Neural cell (in vitro differentiated cells): Measurements from ENCODE around the gene ARHGEF7. TPM values are rescaled to one million over a fixed set of nuclear protein-coding genes. Genes with fewer than 3 reads are reported as not detected.

Experiments
- H2AFZ ChIP-seq: fragments of 200-600, 300-800 bp; sonication (generic), shearing (Covaris generic); 2 replicates; pipeline ENCODE4 v1.6.0; 2014; ENCODE audit warnings: low read depth, mild to moderate bottlenecking, antibody characterized with exemption, low read length, moderate library complexity
- H3F3A ChIP-seq: fragments of 200-600 bp; shearing (Covaris generic); 2 replicates; pipeline ENCODE4 v1.6.1; 2016; ENCODE audit warnings: mild to moderate bottlenecking, moderate library complexity, mixed read lengths, antibody characterized with exemption, low read length; ENCODE audit not compliant: insufficient read depth, poor library complexity, severe bottlenecking
- H3K27ac ChIP-seq: fragments of 200-600, 300-800 bp; sonication (generic), shearing (Covaris generic); 2 replicates; pipeline ENCODE4 v1.5.1; 2014; ENCODE audit warnings: mild to moderate bottlenecking, low read length, moderate library complexity
- H3K27me3 ChIP-seq: fragments of 300-800, 200-600 bp; sonication (generic), shearing (Covaris generic); 2 replicates; pipeline ENCODE4 v1.6.0; 2014; ENCODE audit warnings: mild to moderate bottlenecking, low read depth, low read length, moderate library complexity; ENCODE audit not compliant: insufficient read depth
- H3K36me3 ChIP-seq: fragments of 300-800, 200-600 bp; sonication (generic), shearing (Covaris generic); 2 replicates; pipeline ENCODE4 v1.5.1; 2014; ENCODE audit warnings: mild to moderate bottlenecking, antibody characterized with exemption, low read length, moderate library complexity; ENCODE audit not compliant: insufficient read depth
- H3K4me2 ChIP-seq: fragments of 300-800, 200-600 bp; sonication (generic), shearing (Covaris generic); 2 replicates; pipeline ENCODE4 v1.6.0; 2014; ENCODE audit warnings: mild to moderate bottlenecking, low read length
- H3K4me3 ChIP-seq: fragments of 300-800, 200-600 bp; sonication (generic), shearing (Covaris generic); 2 replicates; pipeline ENCODE4 v1.5.1; 2014; ENCODE audit warnings: mild to moderate bottlenecking, low read length, moderate library complexity
- H3K79me2 ChIP-seq: fragments of 200-600 bp; shearing (Covaris generic); replicated peaks from 2 replicates; pipeline ENCODE4 v1.6.0; 2014; ENCODE audit warnings: mild to moderate bottlenecking, low read length, moderate library complexity; ENCODE audit not compliant: insufficient read depth
- H3K9ac ChIP-seq: fragments of 300-800, 200-600 bp; sonication (generic), shearing (Covaris generic); 2 replicates; pipeline ENCODE4 v1.6.1; 2016; ENCODE audit warnings: mild to moderate bottlenecking, low read length, mixed read lengths
- H3K9me2 ChIP-seq: fragments of 200-600 bp; shearing (Covaris generic); 2 replicates; pipeline ENCODE4 v1.6.1; 2016; ENCODE audit warnings: mild to moderate bottlenecking, low read length, mixed read lengths; ENCODE audit not compliant: insufficient read depth
- H3K9me3 ChIP-seq: fragments of 200-600, 300-800 bp; sonication (generic), shearing (Covaris generic); 2 replicates; pipeline ENCODE4 v1.6.1; 2016; ENCODE audit warnings: mild to moderate bottlenecking, mixed run types, low read length, moderate library complexity, mixed read lengths
- H4K20me1 ChIP-seq: fragments of 200-600 bp; shearing (Covaris generic); 2 replicates; pipeline ENCODE4 v1.6.1; 2016; ENCODE audit warnings: mild to moderate bottlenecking, mixed run types; ENCODE audit not compliant: insufficient read depth
- CTCF ChIP-seq: fragments of 450-650 bp; IDR thresholded peaks from 2 replicates; pipeline ENCODE4 v1.5.1; 2014; ENCODE audit warnings: antibody characterized with exemption, mild to moderate bottlenecking, moderate library complexity; ENCODE audit not compliant: poor library complexity, severe bottlenecking
- EP300 ChIP-seq: fragments of 450-650 bp; conservative IDR thresholded peaks from 2 replicates; pipeline ENCODE4 v1.6.1; 2014; ENCODE audit warnings: antibody characterized with exemption, mild to moderate bottlenecking, moderate library complexity; ENCODE audit not compliant: poor library complexity, severe bottlenecking
- EZH2 ChIP-seq: fragments of 200-600, 300-800 bp; shearing (Covaris generic), sonication (generic); IDR thresholded peaks from 2 replicates; pipeline ENCODE4 v1.6.1; 2014; ENCODE audit warnings: antibody characterized with exemption, low read length, borderline replicate concordance, mild to moderate bottlenecking; ENCODE audit not compliant: insufficient read depth, poor library complexity, severe bottlenecking
- MXI1 ChIP-seq: fragments of 450-650 bp; conservative IDR thresholded peaks from 2 replicates; pipeline ENCODE4 v1.6.1; 2014; ENCODE audit warnings: antibody characterized with exemption, mild to moderate bottlenecking; ENCODE audit not compliant: poor library complexity, severe bottlenecking
- POLR2AphosphoS5 ChIP-seq: IDR thresholded peaks from 2 replicates; pipeline ENCODE4 v1.6.1; 2012
- RAD21 ChIP-seq: fragments of 450-650 bp; conservative IDR thresholded peaks from 2 replicates; pipeline ENCODE4 v1.6.1; 2014; ENCODE audit warnings: antibody characterized with exemption, mild to moderate bottlenecking, moderate library complexity
- REST ChIP-seq: IDR thresholded peaks from 2 replicates; pipeline ENCODE4 v1.6.1; 2012; ENCODE audit warnings: borderline replicate concordance
- SMC3 ChIP-seq: fragments of 450-650 bp; conservative IDR thresholded peaks from 2 replicates; pipeline ENCODE4 v1.6.1; 2014; ENCODE audit warnings: antibody characterized with exemption, mild to moderate bottlenecking, moderate library complexity; ENCODE audit not compliant: poor library complexity
- TAF1 ChIP-seq: IDR thresholded peaks from 2 replicates; pipeline ENCODE4 v1.6.1; 2012; ENCODE audit warnings: low read depth
- polyA plus RNA-seq: library from polyadenylated mRNA; depleted of rRNA; stranded (reverse); fragments of >200 nt; gene quantifications from 2 replicates; pipeline ENCODE4 v1.2.3, GENCODE V29; 2014

ARHGEF7 gene
- polyA plus RNA-seq, 1 donor from 2014 or later, result 155 TPM

DNA sequence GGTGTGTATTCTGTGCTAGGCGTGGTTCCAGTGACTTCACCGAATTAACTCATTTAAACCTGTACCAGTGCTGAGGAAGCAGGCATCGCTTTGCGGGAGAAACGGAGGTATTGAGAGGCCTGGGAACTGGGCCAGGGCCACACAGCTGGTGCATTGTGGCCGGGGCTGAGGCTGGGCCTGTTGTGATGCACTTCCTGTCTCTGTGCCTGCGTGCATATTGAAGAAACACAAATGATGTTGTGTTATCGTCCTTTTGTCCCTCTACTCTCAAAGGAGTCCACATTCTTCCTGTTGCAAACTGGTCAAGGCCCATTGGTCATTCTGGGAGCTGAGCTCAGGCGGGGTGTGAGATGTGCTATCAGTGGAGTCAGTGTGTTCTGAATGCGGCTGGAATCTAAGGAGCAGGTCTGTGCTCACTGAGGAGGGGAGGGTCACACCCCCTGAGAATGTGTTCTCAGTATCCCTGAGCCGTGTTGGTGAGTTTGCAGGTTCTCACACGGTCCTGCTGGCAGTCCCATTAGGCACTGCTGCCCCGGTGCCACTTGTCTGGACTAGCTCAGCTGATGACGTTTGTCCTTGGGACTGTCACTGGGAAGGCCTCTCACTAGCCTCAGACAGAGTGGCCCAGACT lies 62.1 kb downstream of the ARHGEF7 start:
- H3K27ac ChIP-seq, result no peak overlapping the region
- no peaks in the 10 kb centered on the region for H3K36me3 ChIP-seq
- TF ChIP-seq RAD21 (no peak), EP300 (no peak), MXI1 (no peak), POLR2AphosphoS5 (no peak), REST (no peak), EZH2 (no peak), SMC3 (no peak), TAF1 (no peak), CTCF (no peak)
- H3F3A ChIP-seq, result no peaks in the 10 kb centered on the region
- no peaks in the 10 kb centered on the region for H4K20me1 ChIP-seq
- no peaks in the 10 kb centered on the region for H3K9me2 ChIP-seq
- H3K79me2 ChIP-seq, result peaks cover 60% of the 10 kb centered on the region
- no peaks in the 10 kb centered on the region for H3K9me3 ChIP-seq
- no peak overlapping the region for H3K9ac ChIP-seq
- no peak overlapping the region for H2AFZ ChIP-seq
- no peaks in the 10 kb centered on the region for H3K27me3 ChIP-seq
- H3K4me3 ChIP-seq, result no peak overlapping the region
- H3K4me2 ChIP-seq, result no peak overlapping the region

GRCh38 chr13:111177921-111178320 lies 62.8 kb downstream of the ARHGEF7 start:
- Histone ChIP-seq H3K9me3 (no peaks in the 10 kb centered on the region), H3K79me2 (peaks cover 60% of the 10 kb centered on the region), H3K4me2 (no peak overlapping the region), H2AFZ (no peak overlapping the region), H3K9ac (no peak overlapping the region), H3K27me3 (no peaks in the 10 kb centered on the region), H3K36me3 (no peaks in the 10 kb centered on the region), H3K27ac (no peak overlapping the region), H4K20me1 (no peaks in the 10 kb centered on the region), H3K4me3 (no peak overlapping the region), H3K9me2 (no peaks in the 10 kb centered on the region), H3F3A (no peaks in the 10 kb centered on the region)
- TF ChIP-seq RAD21, result no peak
- TF ChIP-seq REST, result no peak
- TF ChIP-seq SMC3, result no peak
- TF ChIP-seq CTCF, result no peak
- TF ChIP-seq TAF1, result no peak
- TF ChIP-seq POLR2AphosphoS5, result no peak
- no peak for TF ChIP-seq EP300
- no peak for TF ChIP-seq MXI1
- TF ChIP-seq EZH2, result no peak
